RWPE2 (cell line): ENCODE data around the gene SLCO6A1.
A peak's percentile ranks its signal among the peaks of the same experiment; 100 is the strongest.

Experiments
- ATAC-seq: fragments of 200-7000 bp; cut with Tn5 transposase; 3 replicates; pipeline ENCODE4 v1.9.1; 2021; ENCODE audit warnings: low read depth
- DNase-seq: peaks from one replicate; pipeline ENCODE4 v3.0.0-alpha.2; 2020; ENCODE audit warnings: low spot score
- H3K27ac ChIP-seq: fragments of 450-650 bp; 2 replicates; pipeline ENCODE4 v1.5.1; 2017; ENCODE audit warnings: mild to moderate bottlenecking; ENCODE audit not compliant: poor library complexity, severe bottlenecking
- H3K27me3 ChIP-seq: fragments of 250-450 bp; sonication (Bioruptor Pico); 2 replicates; pipeline ENCODE4 v1.5.1; 2021; ENCODE audit warnings: mild to moderate bottlenecking, moderate library complexity; ENCODE audit not compliant: insufficient read depth, poor library complexity, severe bottlenecking
- H3K36me3 ChIP-seq: fragments of 250-450 bp; sonication (Bioruptor Pico); 2 replicates; pipeline ENCODE4 v1.5.1; 2020; ENCODE audit warnings: low read depth, mild to moderate bottlenecking, moderate library complexity
- H3K4me1 ChIP-seq: fragments of 250-450 bp; sonication (Bioruptor Pico); 2 replicates; pipeline ENCODE4 v1.5.1; 2021; ENCODE audit warnings: mild to moderate bottlenecking, moderate library complexity; ENCODE audit not compliant: insufficient read depth, poor library complexity, severe bottlenecking
- H3K4me3 ChIP-seq: fragments of 250-450 bp; sonication (Bioruptor Pico); 2 replicates; pipeline ENCODE4 v1.5.1; 2021; ENCODE audit warnings: mild to moderate bottlenecking, moderate library complexity; ENCODE audit not compliant: severe bottlenecking
- H3K9me3 ChIP-seq: fragments of 250-450 bp; sonication (Bioruptor Pico); 2 replicates; pipeline ENCODE4 v1.5.1; 2021; ENCODE audit warnings: mild to moderate bottlenecking, moderate library complexity; ENCODE audit not compliant: severe bottlenecking
- TF ChIP-seq, protein P1 (sequence below): fragments of 450-650 bp; IDR thresholded peaks from one replicate; pipeline ENCODE4 v1.5.1; 2017; ENCODE audit warnings: mild to moderate bottlenecking, moderate library complexity; ENCODE audit not compliant: poor library complexity, severe bottlenecking

The SLCO6A1 gene, protein sequence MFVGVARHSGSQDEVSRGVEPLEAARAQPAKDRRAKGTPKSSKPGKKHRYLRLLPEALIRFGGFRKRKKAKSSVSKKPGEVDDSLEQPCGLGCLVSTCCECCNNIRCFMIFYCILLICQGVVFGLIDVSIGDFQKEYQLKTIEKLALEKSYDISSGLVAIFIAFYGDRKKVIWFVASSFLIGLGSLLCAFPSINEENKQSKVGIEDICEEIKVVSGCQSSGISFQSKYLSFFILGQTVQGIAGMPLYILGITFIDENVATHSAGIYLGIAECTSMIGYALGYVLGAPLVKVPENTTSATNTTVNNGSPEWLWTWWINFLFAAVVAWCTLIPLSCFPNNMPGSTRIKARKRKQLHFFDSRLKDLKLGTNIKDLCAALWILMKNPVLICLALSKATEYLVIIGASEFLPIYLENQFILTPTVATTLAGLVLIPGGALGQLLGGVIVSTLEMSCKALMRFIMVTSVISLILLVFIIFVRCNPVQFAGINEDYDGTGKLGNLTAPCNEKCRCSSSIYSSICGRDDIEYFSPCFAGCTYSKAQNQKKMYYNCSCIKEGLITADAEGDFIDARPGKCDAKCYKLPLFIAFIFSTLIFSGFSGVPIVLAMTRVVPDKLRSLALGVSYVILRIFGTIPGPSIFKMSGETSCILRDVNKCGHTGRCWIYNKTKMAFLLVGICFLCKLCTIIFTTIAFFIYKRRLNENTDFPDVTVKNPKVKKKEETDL

DNA sequence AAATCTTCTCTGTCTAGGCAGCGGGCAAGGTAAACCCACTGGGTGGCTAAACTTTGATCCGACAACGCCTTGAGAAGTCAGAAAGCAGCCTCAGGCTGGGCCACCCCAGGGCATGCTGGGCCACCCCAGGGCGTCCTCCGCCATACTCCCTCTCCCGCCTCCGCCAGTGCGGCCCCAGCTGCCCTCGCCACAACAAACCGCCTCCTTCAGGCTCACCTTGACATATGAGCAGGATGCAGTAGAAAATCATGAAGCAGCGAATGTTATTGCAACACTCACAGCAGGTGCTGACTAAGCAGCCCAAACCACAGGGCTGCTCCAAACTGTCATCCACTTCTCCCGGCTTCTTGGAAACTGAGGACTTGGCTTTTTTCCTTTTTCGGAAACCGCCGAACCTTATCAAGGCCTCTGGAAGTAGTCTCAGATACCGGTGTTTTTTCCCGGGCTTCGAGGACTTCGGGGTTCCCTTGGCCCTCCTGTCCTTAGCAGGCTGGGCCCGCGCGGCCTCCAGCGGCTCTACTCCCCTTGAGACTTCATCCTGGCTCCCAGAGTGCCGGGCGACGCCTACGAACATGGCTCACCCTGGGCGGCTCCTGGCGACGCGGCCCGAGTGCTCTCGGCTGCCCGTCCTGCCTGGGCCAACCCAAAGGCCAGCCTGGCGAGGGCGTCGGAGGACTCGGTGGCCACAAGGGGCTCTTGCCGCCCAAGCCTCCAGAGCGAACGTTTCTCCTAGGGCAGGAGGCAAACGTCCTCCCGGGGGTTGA lies at the start of gene SLCO6A1:
TSS of gene SLCO6A1 (minus strand) at position 731 of the 764 bp plus-strand sequence. CDS start at position 574, 157 bp downstream.
- no peak for ATAC-seq

DNA sequence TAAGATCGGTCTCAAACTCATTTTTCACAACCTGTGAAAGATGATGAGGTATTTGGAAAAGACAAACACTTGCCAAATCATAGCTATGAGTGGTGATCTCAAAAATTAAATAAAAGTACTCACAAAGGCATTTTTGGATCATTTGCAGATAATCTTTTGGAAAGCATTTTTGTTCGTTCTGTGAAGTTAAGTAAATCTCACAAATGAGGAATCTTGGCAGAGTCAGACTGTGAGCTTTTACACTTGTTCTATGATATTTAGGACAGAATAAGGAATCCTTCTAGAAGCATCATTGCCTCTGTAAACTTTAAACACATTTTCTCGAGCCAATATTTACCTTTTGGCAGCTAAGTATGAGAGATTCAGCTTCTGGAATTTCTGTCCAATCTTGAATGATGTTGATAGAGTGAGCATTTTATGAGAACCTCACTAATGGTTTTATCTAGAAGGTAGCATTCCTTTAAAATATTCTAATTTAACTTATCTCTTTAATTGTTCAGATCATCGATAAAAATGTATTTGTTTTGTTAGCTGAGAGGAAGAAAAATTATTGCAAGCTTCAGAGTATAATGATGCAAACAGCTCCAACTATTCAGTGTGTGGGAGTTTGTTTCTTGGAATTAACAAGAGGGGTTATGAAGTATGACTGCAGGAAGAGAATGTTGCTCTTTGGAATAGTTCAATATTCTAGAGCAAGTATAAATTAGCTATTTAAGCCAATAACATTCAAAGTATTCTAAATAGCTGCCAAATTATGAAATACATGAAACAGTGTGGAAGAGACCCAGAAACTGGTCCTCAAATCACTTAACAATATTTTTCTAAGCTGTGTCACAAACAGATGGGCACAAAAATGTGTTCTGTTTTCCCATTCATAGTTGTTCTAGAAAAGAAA lies 48.6 kb upstream of the SLCO6A1 start:
- no peak for ATAC-seq

More for the DNA sequence above, at the start of gene SLCO6A1:
- Histone ChIP-seq H3K27me3 (peaks cover 14% of the 10 kb centered on the region), H3K36me3 (no peaks in the 10 kb centered on the region), H3K4me3 (no peak within 1 kb of the TSS), H3K4me1 (no peaks in the 10 kb centered on the region), H3K9me3 (no peaks in the 10 kb centered on the region), H3K27ac (no peak within 1 kb of the TSS)
- no peak for DNase-seq
- TF ChIP-seq, protein P1, sequence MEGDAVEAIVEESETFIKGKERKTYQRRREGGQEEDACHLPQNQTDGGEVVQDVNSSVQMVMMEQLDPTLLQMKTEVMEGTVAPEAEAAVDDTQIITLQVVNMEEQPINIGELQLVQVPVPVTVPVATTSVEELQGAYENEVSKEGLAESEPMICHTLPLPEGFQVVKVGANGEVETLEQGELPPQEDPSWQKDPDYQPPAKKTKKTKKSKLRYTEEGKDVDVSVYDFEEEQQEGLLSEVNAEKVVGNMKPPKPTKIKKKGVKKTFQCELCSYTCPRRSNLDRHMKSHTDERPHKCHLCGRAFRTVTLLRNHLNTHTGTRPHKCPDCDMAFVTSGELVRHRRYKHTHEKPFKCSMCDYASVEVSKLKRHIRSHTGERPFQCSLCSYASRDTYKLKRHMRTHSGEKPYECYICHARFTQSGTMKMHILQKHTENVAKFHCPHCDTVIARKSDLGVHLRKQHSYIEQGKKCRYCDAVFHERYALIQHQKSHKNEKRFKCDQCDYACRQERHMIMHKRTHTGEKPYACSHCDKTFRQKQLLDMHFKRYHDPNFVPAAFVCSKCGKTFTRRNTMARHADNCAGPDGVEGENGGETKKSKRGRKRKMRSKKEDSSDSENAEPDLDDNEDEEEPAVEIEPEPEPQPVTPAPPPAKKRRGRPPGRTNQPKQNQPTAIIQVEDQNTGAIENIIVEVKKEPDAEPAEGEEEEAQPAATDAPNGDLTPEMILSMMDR = no peak

DNA sequence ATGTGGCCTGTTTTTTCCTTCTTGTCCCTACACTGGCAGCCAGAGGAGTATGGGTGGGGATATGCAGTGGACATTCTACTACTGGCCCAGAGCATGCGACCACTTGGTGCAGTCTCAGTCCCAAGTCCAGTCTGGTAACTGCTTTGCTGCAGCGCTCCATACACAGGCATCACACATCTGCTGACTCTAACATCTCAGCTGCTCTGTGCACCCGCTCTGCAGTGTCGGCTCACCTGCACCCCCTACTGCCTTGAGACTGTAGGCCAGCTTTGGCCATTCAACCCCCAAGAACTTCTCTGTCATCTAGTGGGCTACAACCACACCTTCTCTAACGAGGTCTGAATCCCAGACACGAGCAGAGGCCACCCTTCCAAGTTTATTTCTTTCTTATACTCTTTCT lies 46.4 kb upstream of the SLCO6A1 start:
- no peak for DNase-seq
- Histone ChIP-seq H3K4me1 (no peaks in the 10 kb centered on the region), H3K27me3 (no peaks in the 10 kb centered on the region), H3K36me3 (no peaks in the 10 kb centered on the region), H3K27ac (no peak overlapping the region), H3K4me3 (no peak overlapping the region), H3K9me3 (no peaks in the 10 kb centered on the region)
- peak; percentile 48; the same call in 2 of the 3 replicates for ATAC-seq
- TF ChIP-seq, protein P1 = no peak

More for the DNA sequence above, 48.6 kb upstream of the SLCO6A1 start:
- Histone ChIP-seq H3K4me3 (no peak overlapping the region), H3K36me3 (no peaks in the 10 kb centered on the region), H3K27ac (no peak overlapping the region), H3K9me3 (no peaks in the 10 kb centered on the region), H3K27me3 (no peaks in the 10 kb centered on the region), H3K4me1 (no peaks in the 10 kb centered on the region)
- DNase-seq = no peak
- TF ChIP-seq, protein P1 = no peak

DNA sequence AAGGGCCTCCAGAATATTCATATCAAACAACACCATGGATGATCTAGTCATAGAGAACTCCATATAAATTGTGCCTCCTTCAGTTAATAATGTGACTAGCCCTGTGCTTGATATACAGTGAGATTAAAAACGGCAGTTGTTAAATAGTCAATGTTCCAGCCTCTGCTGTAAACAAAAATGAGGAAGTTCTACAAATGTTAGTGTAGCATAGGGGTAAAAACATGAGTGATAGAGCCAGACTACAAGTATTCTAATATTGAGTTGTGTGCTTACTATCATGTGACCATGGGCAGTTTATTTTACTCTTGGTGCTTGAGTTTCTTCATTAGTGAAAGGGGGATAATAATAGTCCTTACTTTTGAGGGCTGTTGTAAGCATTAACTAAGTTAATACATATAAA lies 43.3 kb upstream of the SLCO6A1 start:
- no peak for DNase-seq
- H3K9me3 ChIP-seq = no peaks in the 10 kb centered on the region
- no peaks in the 10 kb centered on the region for H3K27me3 ChIP-seq
- H3K4me3 ChIP-seq = no peak overlapping the region
- no peak for ATAC-seq
- H3K4me1 ChIP-seq = no peaks in the 10 kb centered on the region
- H3K36me3 ChIP-seq = no peaks in the 10 kb centered on the region
- TF ChIP-seq, protein P1 = no peak
- no peak overlapping the region for H3K27ac ChIP-seq
